OCI-LY1 (cell line): ENCODE results near the gene UBE2D3.

Source experiments
- H2AFZ ChIP-seq: fragments of 200-600 bp; sonication (generic), shearing (Covaris generic); 2 replicates; pipeline ENCODE4 v1.6.0; 2014; ENCODE audit warnings: antibody characterized with exemption, mild to moderate bottlenecking, low read length
- H3F3A ChIP-seq: fragments of 200-600 bp; sonication (generic), shearing (Covaris generic); 2 replicates; pipeline ENCODE4 v1.6.0; 2014; ENCODE audit warnings: mild to moderate bottlenecking, antibody characterized with exemption, low read length, moderate library complexity; ENCODE audit not compliant: insufficient read depth
- H3K27ac ChIP-seq: fragments of 200-600 bp; sonication (generic); 2 replicates; pipeline ENCODE4 v1.5.1; 2014; ENCODE audit warnings: low read length, mixed run types, mild to moderate bottlenecking, low read depth; ENCODE audit not compliant: poor library complexity, severe bottlenecking
- H3K27me3 ChIP-seq: fragments of 200-600 bp; sonication (generic); 2 replicates; pipeline ENCODE4 v1.6.0; 2014; ENCODE audit warnings: antibody characterized with exemption, mild to moderate bottlenecking, low read length, moderate library complexity; ENCODE audit not compliant: insufficient read depth
- H3K36me3 ChIP-seq: fragments of 200-600 bp; sonication (generic); 2 replicates; pipeline ENCODE4 v1.6.1; 2014; ENCODE audit warnings: mild to moderate bottlenecking, antibody characterized with exemption, low read length, moderate library complexity, mixed read lengths; ENCODE audit not compliant: insufficient read depth
- H3K4me1 ChIP-seq: fragments of 200-600 bp; sonication (generic); 2 replicates; pipeline ENCODE4 v1.5.1; 2014; ENCODE audit warnings: mild to moderate bottlenecking, low read length, moderate library complexity; ENCODE audit not compliant: insufficient read depth, severe bottlenecking
- H3K4me2 ChIP-seq: fragments of 200-600 bp; sonication (generic), shearing (Covaris generic); 2 replicates; pipeline ENCODE4 v1.6.1; 2014; ENCODE audit warnings: low read length
- H3K4me3 ChIP-seq: fragments of 200-600 bp; sonication (generic); 2 replicates; pipeline ENCODE4 v1.5.1; 2014; ENCODE audit warnings: low read length, low read depth, mild to moderate bottlenecking, mixed read lengths; ENCODE audit not compliant: poor library complexity, severe bottlenecking
- H3K79me2 ChIP-seq: fragments of 200-600 bp; shearing (Covaris generic); 2 replicates; pipeline ENCODE4 v1.6.1; 2016; ENCODE audit warnings: mixed run types, low read length, mixed read lengths; ENCODE audit not compliant: insufficient read depth
- H3K9ac ChIP-seq: fragments of 200-600 bp; sonication (generic), shearing (Covaris generic); 2 replicates; pipeline ENCODE4 v1.6.1; 2014; ENCODE audit warnings: mild to moderate bottlenecking, low read length, mixed read lengths
- H3K9me2 ChIP-seq: fragments of 200-600 bp; sonication (generic), shearing (Covaris generic); 2 replicates; pipeline ENCODE4 v1.6.1; 2014; ENCODE audit warnings: low read depth, mild to moderate bottlenecking, low read length, mixed read lengths
- H3K9me3 ChIP-seq: fragments of 200-600 bp; shearing (Covaris generic); 2 replicates; pipeline ENCODE4 v1.6.1; 2014; ENCODE audit warnings: low read length, mixed read lengths
- H4K20me1 ChIP-seq: fragments of 200-600 bp; sonication (generic), shearing (Covaris generic); 2 replicates; pipeline ENCODE4 v1.6.0; 2016; ENCODE audit warnings: mild to moderate bottlenecking, low read length; ENCODE audit not compliant: insufficient read depth
- CTCF ChIP-seq: fragments of 200-600 bp; sonication (generic), shearing (Covaris generic); IDR thresholded peaks from 2 replicates; pipeline ENCODE4 v1.5.1; 2017; ENCODE audit warnings: mild to moderate bottlenecking, antibody characterized with exemption, low read length, moderate library complexity, mixed read lengths
- EZH2 ChIP-seq: fragments of 200-600 bp; sonication (generic), shearing (Covaris generic); IDR thresholded peaks from 2 replicates; pipeline ENCODE4 v1.8.0; 2017; ENCODE audit warnings: borderline replicate concordance, mixed run types, mild to moderate bottlenecking, antibody characterized with exemption, low read length, moderate library complexity, mixed read lengths

UBE2D3 gene

GRCh38 chr4:102764901-102765300 lies 62.5 kb downstream of the UBE2D3 start:
- Histone ChIP-seq H3K9me3 (no peaks in the 10 kb centered on the region), H3K4me3 (no peak overlapping the region), H3K79me2 (peaks cover 2% of the 10 kb centered on the region), H3K9me2 (no peaks in the 10 kb centered on the region), H3K27me3 (no peaks in the 10 kb centered on the region), H2AFZ (no peak overlapping the region), H3K4me2 (no peak overlapping the region), H3K36me3 (no peaks in the 10 kb centered on the region), H3F3A (no peaks in the 10 kb centered on the region), H4K20me1 (no peaks in the 10 kb centered on the region), H3K4me1 (peaks cover 12% of the 10 kb centered on the region), H3K27ac (no peak overlapping the region), H3K9ac (no peak overlapping the region)
- no peak for TF ChIP-seq CTCF
- no peak for TF ChIP-seq EZH2

GRCh38 chr4:102761906-102762305 lies 65.4 kb downstream of the UBE2D3 start:
- Histone ChIP-seq H2AFZ (no peak overlapping the region), H3K4me2 (peak overlapping the region; percentile 99)

GRCh38 chr4:102761296-102761701 lies 66.1 kb downstream of the UBE2D3 start:
- TF ChIP-seq EZH2 (no peak), CTCF (no peak)
- H3K79me2 ChIP-seq, result peaks cover 34% of the 10 kb centered on the region
- H4K20me1 ChIP-seq, result no peaks in the 10 kb centered on the region
- H3K4me3 ChIP-seq, result peak overlapping the region; percentile 86
- H3K27me3 ChIP-seq, result no peaks in the 10 kb centered on the region
- peaks cover 22% of the 10 kb centered on the region for H3K4me1 ChIP-seq
- peak overlapping the region; percentile 83 for H3K9ac ChIP-seq
- H3F3A ChIP-seq, result no peaks in the 10 kb centered on the region
- no peak overlapping the region for H3K27ac ChIP-seq
- H3K9me2 ChIP-seq, result no peaks in the 10 kb centered on the region
- H3K36me3 ChIP-seq, result no peaks in the 10 kb centered on the region
- H3K9me3 ChIP-seq, result no peaks in the 10 kb centered on the region
- peak overlapping the region; percentile 99 for H2AFZ ChIP-seq
- peak overlapping the region; percentile 99 for H3K4me2 ChIP-seq

More at GRCh38 chr4:102761906-102762305, 65.4 kb downstream of the UBE2D3 start:
- Histone ChIP-seq H3K4me3 (peak overlapping the region; percentile 86), H3K9me2 (no peaks in the 10 kb centered on the region), H3K27me3 (no peaks in the 10 kb centered on the region), H4K20me1 (no peaks in the 10 kb centered on the region), H3K79me2 (peaks cover 29% of the 10 kb centered on the region), H3K9ac (peak overlapping the region; percentile 83; the same call in 1 of the 2 replicates), H3F3A (no peaks in the 10 kb centered on the region), H3K9me3 (no peaks in the 10 kb centered on the region), H3K27ac (no peak overlapping the region), H3K36me3 (no peaks in the 10 kb centered on the region), H3K4me1 (peaks cover 22% of the 10 kb centered on the region)
- TF ChIP-seq CTCF (no peak), EZH2 (no peak)
